CD4-positive, alpha-beta memory T cell (primary cell): ENCODE data around the gene MXI1. TPM values are rescaled to one million over a fixed set of nuclear protein-coding genes. Genes with fewer than 3 reads are reported as not detected.

Experiments used
- CTCF ChIA-PET: fragments of 350-600 bp; sonication (Branson Sonifier 250); formaldehyde crosslinking; loops from one replicate; lab custom pipeline; 2021; ENCODE audit warnings: inconsistent platforms; ENCODE audit not compliant: partially characterized antibody; lab: Charles Lee
- POLR2A ChIA-PET: fragments of 350-600 bp; sonication (Branson Sonifier 250); formaldehyde crosslinking; loops from one replicate; lab custom pipeline; 2021; ENCODE audit not compliant: partially characterized antibody; lab: Charles Lee
- DNase-seq, 5 donors: peaks; one replicate each; pipeline versions ENCODE4 v3.0.0 to v3.0.0-alpha.2; 2020 to 2022; ENCODE audit warnings: mixed read lengths in 1 of 5
- H3K27ac ChIP-seq: one replicate; pipeline ENCODE4 v1.7.0; 2013; ENCODE audit warnings: low read depth, low read length
- H3K27me3 ChIP-seq: 2 replicates; pipeline ENCODE4 v1.7.0; 2013; ENCODE audit warnings: mild to moderate bottlenecking, low read length, moderate library complexity; ENCODE audit not compliant: insufficient read depth
- H3K36me3 ChIP-seq: 2 replicates; pipeline ENCODE4 v1.7.0; 2013; ENCODE audit warnings: mild to moderate bottlenecking, low read length, moderate library complexity; ENCODE audit not compliant: insufficient read depth
- H3K4me1 ChIP-seq: 2 replicates; pipeline ENCODE4 v1.7.0; 2013; ENCODE audit warnings: mild to moderate bottlenecking, low read length, moderate library complexity; ENCODE audit not compliant: insufficient read depth
- H3K4me3 ChIP-seq, 2 donors: one replicate each; pipeline ENCODE4 v1.7.0; 2013; ENCODE audit warnings: low read length in 2 of 2, mild to moderate bottlenecking in 1 of 2
- H3K9me3 ChIP-seq, 2 donors: one replicate each; pipeline ENCODE4 v1.7.0; 2013; ENCODE audit warnings: low read length in 2 of 2, control low read depth in 1 of 2; ENCODE audit not compliant: control insufficient read depth in 1 of 2
- H3K27ac Mint-ChIP-seq, 7 donors: one replicate each; pipeline ENCODE4 v1.8.0; 2020 to 2021; ENCODE audit warnings: mixed read lengths in 7 of 7, mild to moderate bottlenecking in 6 of 7, inconsistent platforms in 3 of 7, moderate library complexity in 3 of 7
- H3K27me3 Mint-ChIP-seq, 2 donors: one replicate each; pipeline ENCODE4 v1.8.0; 2020 to 2021; ENCODE audit warnings: mixed read lengths in 2 of 2
- H3K36me3 Mint-ChIP-seq, 2 donors: one replicate each; pipeline ENCODE4 v1.8.0; 2020 to 2021; ENCODE audit warnings: mixed read lengths in 2 of 2, inconsistent platforms in 1 of 2, mild to moderate bottlenecking in 1 of 2
- H3K4me1 Mint-ChIP-seq, 4 donors: one replicate each; pipeline ENCODE4 v1.8.0; 2020 to 2021; ENCODE audit warnings: mixed read lengths in 4 of 4, mild to moderate bottlenecking in 1 of 4
- H3K4me3 Mint-ChIP-seq, 8 donors: one replicate each; pipeline ENCODE4 v1.8.0; 2020 to 2021; ENCODE audit warnings: mixed read lengths in 8 of 8, mild to moderate bottlenecking in 7 of 8, moderate library complexity in 6 of 8, inconsistent platforms in 3 of 8
- H3K9me3 Mint-ChIP-seq, 8 donors: one replicate each; pipeline ENCODE4 v1.8.0; 2020 to 2021; ENCODE audit warnings: mixed read lengths in 8 of 8, mild to moderate bottlenecking in 5 of 8, inconsistent platforms in 3 of 8, moderate library complexity in 1 of 8
- intact Hi-C: fragments of 100-400 bp; cut with micrococcal nuclease; formaldehyde crosslinking; loops from one replicate; pipeline ENCODE4 v1.15.1; 2023
- polyA plus RNA-seq, 2 donors: library from polyadenylated mRNA; unstranded; fragments of 300-500 nt; fragmentation: Illumina TruSeq; gene quantifications; one replicate each; pipeline ENCODE4 v1.2.3, GENCODE V29; 2021
- total RNA-seq, 2 experiments: library from RNA; stranded (reverse); gene quantifications; one replicate each; pipeline ENCODE4 v1.2.3, GENCODE V29; 2021

The MXI1 gene
- total and polyA plus RNA-seq, 4 experiments from 2014 or later: 32.1 to 56.6 (median 52.1) TPM

DNA sequence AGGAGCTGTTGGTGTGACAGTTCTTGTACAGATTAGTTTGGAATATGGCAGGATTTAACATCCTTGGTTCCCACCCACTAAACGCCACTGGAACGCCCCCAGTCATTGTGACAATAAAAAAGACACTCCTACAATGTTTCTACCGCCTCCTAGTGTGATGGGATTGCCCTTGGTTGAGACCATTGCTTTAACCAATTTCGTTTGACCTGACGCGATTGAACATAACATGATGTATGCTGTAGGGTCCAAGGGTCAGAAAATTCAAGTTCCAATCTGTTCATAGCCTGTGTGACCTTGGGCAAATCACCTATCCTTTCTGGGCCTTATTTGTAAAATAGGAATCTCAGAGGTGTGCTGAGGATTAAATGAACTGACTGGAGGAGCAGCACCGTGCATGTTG is 12.5 kb downstream of the MXI1 start:
- no peak overlapping the region for H3K4me3 ChIP-seq
- DNase-seq: no peak
- Mint-ChIP-seq H3K4me3 (peak overlapping the region in 2 of 8 donors; percentile 23 to 49), H3K9me3 (no peaks in the 10 kb centered on the region), H3K4me1 (peaks cover 26 to 69% (median 43%) of the 10 kb centered on the region in 4 donors), H3K27ac (peak overlapping the region in 2 of 7 donors; percentile 64 to 85), H3K36me3 (no peaks in the 10 kb centered on the region), H3K27me3 (no peaks in the 10 kb centered on the region)
- POLR2A ChIA-PET: interaction anchor here (9.8 kb wide), 1 partner anchor 9 kb away, joined by 464 read pairs; the partner anchor contains the start of gene MXI1
- intact Hi-C loops: no loop called here
- peaks cover 29% of the 10 kb centered on the region for H3K4me1 ChIP-seq
- no peaks in the 10 kb centered on the region for H3K27me3 ChIP-seq
- H3K9me3 ChIP-seq: no peaks in the 10 kb centered on the region
- no peak overlapping the region for H3K27ac ChIP-seq
- CTCF ChIA-PET: interaction anchor here (5.7 to 10.4 kb wide), 2 partner anchors 10 to 80 kb away, joined by 54 to 203 read pairs; partner anchors contain the start of gene MXI1
- H3K36me3 ChIP-seq: no peaks in the 10 kb centered on the region

- Histone ChIP-seq H3K4me3 (no peak overlapping the region), H3K9me3 (no peaks in the 10 kb centered on the region), H3K27ac (no peak overlapping the region), H3K36me3 (no peaks in the 10 kb centered on the region), H3K4me1 (peaks cover 28% of the 10 kb centered on the region), H3K27me3 (no peaks in the 10 kb centered on the region)
- no peak for DNase-seq
- ChIA-PET POLR2A (interaction anchor here (9.8 kb wide), 1 partner anchor 10 kb away, joined by 464 read pairs; the partner anchor contains the start of gene MXI1), CTCF (interaction anchor here (5.7 to 10.4 kb wide), 2 partner anchors 10 to 81 kb away, joined by 54 to 203 read pairs; partner anchors contain the start of gene MXI1)
- H3K4me3 Mint-ChIP-seq: peak overlapping the region in 2 of 8 donors; percentile 23 to 49
- H3K4me1 Mint-ChIP-seq: peaks cover 31 to 70% (median 46%) of the 10 kb centered on the region in 4 donors
- intact Hi-C loops: no loop called here
- peak overlapping the region in 3 of 7 donors; percentile 25 to 85 (median 64) for H3K27ac Mint-ChIP-seq
- H3K36me3 Mint-ChIP-seq: no peaks in the 10 kb centered on the region
- H3K27me3 Mint-ChIP-seq: no peaks in the 10 kb centered on the region
- H3K9me3 Mint-ChIP-seq: no peaks in the 10 kb centered on the region
Observed at GRCh38 chr10:110220398-110220797, 13.0 kb downstream of the MXI1 start.

DNA sequence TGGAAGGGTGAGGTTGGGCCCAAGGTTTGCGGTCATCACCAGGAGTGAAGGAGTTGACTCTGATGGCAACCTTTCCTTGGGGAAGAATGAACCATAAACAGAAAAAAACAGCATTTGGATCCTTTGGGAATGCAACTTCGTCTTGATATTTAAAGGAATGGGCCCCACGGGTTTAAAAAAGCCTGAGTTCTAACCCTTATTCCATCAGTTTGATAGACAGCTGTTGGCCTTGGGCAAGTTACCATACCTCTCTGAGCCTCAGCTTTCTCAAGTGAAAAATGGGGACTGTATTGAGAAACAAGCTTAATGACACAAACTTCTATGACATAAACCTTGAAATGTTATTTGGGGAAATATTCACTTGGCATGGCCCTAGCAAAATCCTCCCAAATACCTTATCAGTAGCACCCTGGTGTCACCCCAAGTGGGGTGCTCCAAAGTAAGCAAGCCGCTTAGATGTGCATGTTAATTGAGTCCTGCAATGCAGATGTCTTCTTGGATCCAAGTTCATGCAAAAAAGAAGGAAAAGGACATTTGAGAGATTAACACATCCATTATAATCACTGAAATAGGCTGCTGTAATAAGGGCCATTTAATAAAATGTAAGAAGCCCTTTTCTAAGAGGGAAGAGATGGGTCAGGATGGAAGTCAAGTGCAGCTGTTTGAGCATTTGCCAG is 13.8 kb downstream of the MXI1 start:
- peaks cover 27 to 65% (median 45%) of the 10 kb centered on the region in 4 donors for H3K4me1 Mint-ChIP-seq

GRCh38 chr10:110221721-110222261 is 14.4 kb downstream of the MXI1 start:
- ChIA-PET CTCF (interaction anchor here (1.2 to 10.4 kb wide), 7 partner anchors 12 to 338 kb away, joined by 3 to 203 read pairs (median 5); partner anchors contain the start of gene MXI1), POLR2A (interaction anchor here (0.5 to 9.8 kb wide), 8 partner anchors 11 to 1962 kb away, joined by 3 to 464 read pairs (median 3); partner anchors contain the start of genes GPAM and MXI1)
- intact Hi-C loops: loop anchor here (1.0 kb wide), 1 partner anchor 9 kb away; no protein-coding TSS in a partner anchor
- H3K36me3 Mint-ChIP-seq: peaks cover 0 to 2% of the 10 kb centered on the region in 2 donors
- H3K4me1 Mint-ChIP-seq: peaks cover 26 to 62% (median 46%) of the 10 kb centered on the region in 4 donors
- Histone ChIP-seq H3K27ac (peak overlapping the region; percentile 42), H3K36me3 (no peaks in the 10 kb centered on the region), H3K4me3 (peak overlapping the region in 1 of 2 donors; percentile 40), H3K4me1 (peaks cover 24% of the 10 kb centered on the region), H3K9me3 (no peaks in the 10 kb centered on the region), H3K27me3 (no peaks in the 10 kb centered on the region)
- H3K27ac Mint-ChIP-seq: peak overlapping the region; percentile 85 to 98 (median 94)
- no peaks in the 10 kb centered on the region for H3K27me3 Mint-ChIP-seq
- H3K9me3 Mint-ChIP-seq: no peaks in the 10 kb centered on the region
- H3K4me3 Mint-ChIP-seq: peak overlapping the region; percentile 57 to 91 (median 82)
- DNase-seq: peak; percentile 70 to 96 (median 76)

More for the DNA sequence above, 13.8 kb downstream of the MXI1 start:
- Mint-ChIP-seq H3K4me3 (peak overlapping the region in 7 of 8 donors; percentile 70 to 91 (median 83)), H3K36me3 (peaks cover 0 to 2% of the 10 kb centered on the region in 2 donors), H3K27ac (peak overlapping the region; percentile 85 to 98 (median 94)), H3K27me3 (no peaks in the 10 kb centered on the region), H3K9me3 (no peaks in the 10 kb centered on the region)
- Histone ChIP-seq H3K27ac (peak overlapping the region; percentile 42), H3K4me3 (peak overlapping the region in 1 of 2 donors; percentile 40), H3K4me1 (peaks cover 24% of the 10 kb centered on the region), H3K9me3 (no peaks in the 10 kb centered on the region), H3K27me3 (no peaks in the 10 kb centered on the region), H3K36me3 (no peaks in the 10 kb centered on the region)
- intact Hi-C loops: loop anchor here (1.0 kb wide), 1 partner anchor 9 kb away; no protein-coding TSS in a partner anchor
- CTCF ChIA-PET: interaction anchor here (1.2 to 10.4 kb wide), 7 partner anchors 11 to 337 kb away, joined by 3 to 203 read pairs (median 5); partner anchors contain the start of gene MXI1
- POLR2A ChIA-PET: interaction anchor here (0.7 to 9.8 kb wide), 7 partner anchors 11 to 1962 kb away, joined by 3 to 464 read pairs (median 3); partner anchors contain the start of genes GPAM and MXI1
- no peak for DNase-seq

- CTCF ChIA-PET: interaction anchor here (1.1 to 10.4 kb wide), 5 partner anchors 13 to 89 kb away, joined by 3 to 203 read pairs (median 5); partner anchors contain the start of gene MXI1
- peak overlapping the region in 5 of 7 donors; percentile 59 to 98 (median 79) for H3K27ac Mint-ChIP-seq
- POLR2A ChIA-PET: interaction anchor here (1.8 to 9.8 kb wide), 2 partner anchors 12 to 82 kb away, joined by 6 to 464 read pairs; partner anchors contain the start of gene MXI1
- Histone ChIP-seq H3K9me3 (no peaks in the 10 kb centered on the region), H3K4me1 (peaks cover 29% of the 10 kb centered on the region), H3K27ac (no peak overlapping the region), H3K4me3 (no peak overlapping the region), H3K27me3 (no peaks in the 10 kb centered on the region), H3K36me3 (no peaks in the 10 kb centered on the region)
- H3K4me1 Mint-ChIP-seq: peaks cover 24 to 58% (median 44%) of the 10 kb centered on the region in 4 donors
- H3K36me3 Mint-ChIP-seq: peaks cover 4 to 8% of the 10 kb centered on the region in 2 donors
- intact Hi-C loops: no loop called here
- DNase-seq: no peak
- no peaks in the 10 kb centered on the region for H3K9me3 Mint-ChIP-seq
- peak overlapping the region in 3 of 8 donors; percentile 55 to 91 (median 90) for H3K4me3 Mint-ChIP-seq
- no peaks in the 10 kb centered on the region for H3K27me3 Mint-ChIP-seq
Observed at GRCh38 chr10:110222641-110223297, 15.4 kb downstream of the MXI1 start.

DNA sequence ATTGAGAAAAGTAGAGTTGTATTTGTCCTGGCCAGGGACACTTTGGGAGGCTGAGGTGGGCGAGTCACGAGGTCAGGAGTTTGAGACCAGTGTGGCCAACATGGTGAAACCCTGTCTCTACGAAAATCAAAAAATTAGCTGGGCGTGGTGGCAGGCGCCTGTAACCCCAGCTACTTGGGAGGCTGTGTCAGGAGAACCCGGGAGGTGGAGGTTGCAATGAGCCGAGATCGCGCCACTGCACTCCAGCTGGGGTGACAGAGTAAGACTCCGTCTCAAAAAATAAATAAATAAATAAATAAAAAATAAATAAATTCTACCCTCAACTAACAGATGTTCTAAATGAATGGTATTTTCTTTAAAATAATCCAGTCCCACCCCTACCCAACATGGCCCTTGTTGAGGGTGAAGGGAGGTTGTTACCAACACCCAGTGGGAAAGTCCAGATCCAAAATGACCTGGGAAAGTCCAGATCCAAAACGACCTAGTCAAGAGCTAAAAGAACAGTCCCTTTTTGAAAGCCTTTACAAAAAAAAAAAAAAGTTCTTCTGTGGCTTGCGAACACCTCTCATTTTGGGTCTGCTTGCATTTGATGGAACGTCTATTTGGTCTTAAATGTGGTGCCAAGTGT is 16.0 kb downstream of the MXI1 start:
- ChIA-PET CTCF (interaction anchor here (1.1 to 10.4 kb wide), 5 partner anchors 13 to 339 kb away, joined by 3 to 203 read pairs (median 3); partner anchors contain the start of gene MXI1), POLR2A (interaction anchor here (1.1 to 9.8 kb wide), 3 partner anchors 13 to 86 kb away, joined by 3 to 464 read pairs (median 4); partner anchors contain the start of gene MXI1)
- Mint-ChIP-seq H3K9me3 (no peaks in the 10 kb centered on the region), H3K4me3 (peak overlapping the region in 1 of 8 donors; percentile 78), H3K27ac (peak overlapping the region in 2 of 7 donors; percentile 71 to 75), H3K36me3 (peaks cover 6 to 10% of the 10 kb centered on the region in 2 donors), H3K27me3 (no peaks in the 10 kb centered on the region), H3K4me1 (peaks cover 24 to 63% (median 44%) of the 10 kb centered on the region in 4 donors)
- Histone ChIP-seq H3K4me3 (no peak overlapping the region), H3K27me3 (no peaks in the 10 kb centered on the region), H3K36me3 (no peaks in the 10 kb centered on the region), H3K4me1 (peaks cover 30% of the 10 kb centered on the region), H3K27ac (no peak overlapping the region), H3K9me3 (no peaks in the 10 kb centered on the region)
- DNase-seq: no peak
- intact Hi-C loops: no loop called here
